K562 (cell line): Measurements from ENCODE around the gene NEMP1. TPM values are rescaled to one million over a fixed set of nuclear protein-coding genes. Genes with fewer than 3 reads are reported as not detected.

Source experiments
- ATAC-seq: fragments of 200-7000 bp; cut with Tn5 transposase; 3 replicates; pipeline ENCODE4 v1.9.1; 2020; ENCODE audit warnings: moderate library complexity
- BruUV-seq: library from RNA; stranded (reverse); fragments of 400-500 nt; replicated peaks from 2 replicates; lab custom pipeline; 2021; lab: Mats Ljungman, UMichigan
- CTCF ChIA-PET: fragments of 300-600 bp; formaldehyde crosslinking; extraction: SDS; loops from one replicate; lab custom pipeline; 2021; ENCODE audit warnings: low intra/inter-chr PET ratio; lab: Yijun Ruan, JAX
- POLR2A ChIA-PET: fragments of 300-600, 350-650 bp; sonication (Branson Sonifier 250); formaldehyde crosslinking; extraction: SDS; loops from one replicate; lab custom pipeline; 2021; ENCODE audit warnings: antibody characterized with exemption, inconsistent platforms; lab: Yijun Ruan, JAX
- DNase-seq, 4 experiments: peaks; one replicate each; pipeline versions ENCODE4 v3.0.0 to v3.0.0-alpha.2; 2011 to 2018; ENCODE audit warnings: low spot score in 3 of 4, mixed read lengths in 3 of 4; ENCODE audit errors: extremely low read depth in 1 of 4
- FAIRE-seq: peaks from 2 replicates; lab custom pipeline; 2011; peaks lifted over from hg19 to GRCh38; lab: Jason Lieb, UNC
- H2AFZ ChIP-seq: 2 replicates; pipeline ENCODE4 v1.6.0; 2011; ENCODE audit warnings: low read depth, low read length, control low read depth, inconsistent platforms
- H3K27ac ChIP-seq: fragments of 200-600 bp; 3 replicates; pipeline ENCODE4 v1.8.0; 2011; ENCODE audit warnings: low read depth, mild to moderate bottlenecking, control low read depth, inconsistent platforms, low read length, moderate library complexity, mixed read lengths; ENCODE audit errors: extremely low read depth
- H3K27me3 ChIP-seq, 2 experiments: fragments of 300-600 bp in 1 of 2; 2 replicates in 1 of 2; 3 replicates in 1 of 2; pipeline versions ENCODE4 v1.6.0 to v1.8.0; 2011; ENCODE audit warnings: inconsistent platforms in 2 of 2, low read length in 2 of 2, mild to moderate bottlenecking in 1 of 2, mixed read lengths in 1 of 2, moderate library complexity in 1 of 2; ENCODE audit not compliant: control insufficient read depth in 2 of 2, insufficient read depth in 2 of 2
- H3K36me3 ChIP-seq: fragments of 300-600 bp; 3 replicates; pipeline ENCODE4 v1.8.0; 2011; ENCODE audit warnings: mild to moderate bottlenecking, low read length, inconsistent platforms; ENCODE audit not compliant: control insufficient read depth, insufficient read depth
- H3K4me1 ChIP-seq, 2 experiments: fragments of 200-600 bp in 1 of 2; replicated peaks in 1 of 2; 2 replicates in 1 of 2; 3 replicates in 1 of 2; pipeline versions ENCODE4 v1.5.1 to v1.8.0; 2011; ENCODE audit warnings: inconsistent platforms in 2 of 2, low read length in 2 of 2, mild to moderate bottlenecking in 1 of 2, mixed read lengths in 1 of 2, moderate library complexity in 1 of 2; ENCODE audit not compliant: control insufficient read depth in 2 of 2, insufficient read depth in 2 of 2
- H3K4me2 ChIP-seq: 2 replicates; pipeline ENCODE4 v1.6.1; 2011; ENCODE audit warnings: low read length, control low read depth, inconsistent platforms, mixed read lengths; ENCODE audit not compliant: insufficient read depth
- H3K4me3 ChIP-seq: fragments of 200-600 bp; sonication (generic), shearing (Covaris generic); 2 replicates; pipeline ENCODE4 v1.5.1; 2016; ENCODE audit warnings: control low read depth, inconsistent platforms
- H3K79me2 ChIP-seq: fragments of 200-600 bp; 3 replicates; pipeline ENCODE4 v1.8.0; 2011; ENCODE audit warnings: low read length, inconsistent platforms; ENCODE audit not compliant: control insufficient read depth, insufficient read depth
- H3K9ac ChIP-seq, 2 experiments: 2 replicates each; pipeline versions ENCODE4 v1.6.0 to v1.6.1; 2011; ENCODE audit warnings: low read depth in 2 of 2, low read length in 2 of 2, control low read depth in 1 of 2, inconsistent platforms in 1 of 2, mild to moderate bottlenecking in 1 of 2, mixed read lengths in 1 of 2; ENCODE audit not compliant: insufficient read depth in 1 of 2
- H3K9me1 ChIP-seq: one replicate; pipeline ENCODE4 v1.6.0; 2011; ENCODE audit warnings: inconsistent platforms, mild to moderate bottlenecking, low read length, moderate library complexity; ENCODE audit not compliant: control insufficient read depth, insufficient read depth
- H3K9me3 ChIP-seq: replicated peaks from 2 replicates; pipeline ENCODE4 v1.5.1; 2011; ENCODE audit warnings: low read depth, low read length, inconsistent platforms; ENCODE audit not compliant: control insufficient read depth, insufficient read depth
- H4K20me1 ChIP-seq: replicated peaks from 2 replicates; pipeline ENCODE4 v1.6.1; 2011; ENCODE audit warnings: low read length, inconsistent platforms, mixed read lengths; ENCODE audit not compliant: control insufficient read depth, insufficient read depth
- ATF7 ChIP-seq: fragments of 450-650 bp; IDR thresholded peaks from 2 replicates; pipeline ENCODE4 v1.7.1; 2014; ENCODE audit warnings: mild to moderate bottlenecking, moderate library complexity
- BACH1 ChIP-seq: fragments of 200-800 bp; sonication (Bioruptor generic); IDR thresholded peaks from 2 replicates; pipeline ENCODE4 v1.6.1; 2016; ENCODE audit warnings: missing genetic modification characterization, missing compliant biosample characterization
- BRCA1 ChIP-seq, 2 experiments: fragments of 450-650 bp in 1 of 2; sonication (generic) in 1 of 2; formaldehyde crosslinking in 1 of 2; IDR thresholded peaks; 2 replicates each; pipeline versions ENCODE4 v1.5.0 to v1.6.1; 2017 to 2020; ENCODE audit warnings: mild to moderate bottlenecking in 1 of 2, missing genetic modification reagents in 1 of 2
- E2F8 ChIP-seq: fragments of 450-650 bp; IDR thresholded peaks from 2 replicates; pipeline ENCODE4 v1.7.1; 2018; ENCODE audit warnings: mild to moderate bottlenecking, low read depth; ENCODE audit not compliant: partially characterized antibody
- HDGF ChIP-seq: fragments of 450-650 bp; IDR thresholded peaks from 2 replicates; pipeline ENCODE4 v1.6.1; 2016
- HEY1 ChIP-seq: fragments of 250-450 bp; sonication (Bioruptor Pico); IDR thresholded peaks from 2 replicates; pipeline ENCODE4 v1.5.0; 2020; ENCODE audit warnings: mild to moderate bottlenecking, moderate library complexity, borderline replicate concordance
- JUND ChIP-seq, 2 experiments: IDR thresholded peaks; 2 replicates in 1 of 2; 3 replicates in 1 of 2; pipeline ENCODE4 v1.6.1; 2011; ENCODE audit warnings: borderline replicate concordance in 2 of 2, low read depth in 2 of 2, low read length in 2 of 2, improper control_type of control experiment in 1 of 2, missing biosample characterization in 1 of 2, missing genetic modification characterization in 1 of 2, missing genetic modification reagents in 1 of 2
- MAFK ChIP-seq: IDR thresholded peaks from 2 replicates; pipeline ENCODE4 v1.6.1; 2011; ENCODE audit warnings: low read length, improper control_type of control experiment
- MTA3 ChIP-seq: fragments of 450-650 bp; formaldehyde crosslinking; IDR thresholded peaks from 2 replicates; pipeline ENCODE4 v1.6.1; 2017; ENCODE audit warnings: mild to moderate bottlenecking, borderline replicate concordance
- PATZ1 ChIP-seq: fragments of 250-450 bp; sonication (Bioruptor Pico); IDR thresholded peaks from 2 replicates; pipeline ENCODE4 v1.5.0; 2020; ENCODE audit warnings: mild to moderate bottlenecking, borderline replicate concordance
- RBM34 ChIP-seq: fragments of 200-400 bp; formaldehyde crosslinking; IDR thresholded peaks from 2 replicates; pipeline ENCODE4 v1.6.1; 2018; ENCODE audit warnings: low read length, borderline replicate concordance; ENCODE audit not compliant: insufficient read depth
- SMARCA4 ChIP-seq: fragments of 450-650 bp; IDR thresholded peaks from 2 replicates; pipeline ENCODE4 v1.6.1; 2016
- VEZF1 ChIP-seq: fragments of 200-800 bp; sonication (Bioruptor generic); IDR thresholded peaks from 2 replicates; pipeline ENCODE4 v1.6.1; 2017; ENCODE audit warnings: missing genetic modification characterization, missing compliant biosample characterization
- ZNF253 ChIP-seq: fragments of 250-450 bp; sonication (Bioruptor Pico); conservative IDR thresholded peaks from 2 replicates; pipeline ENCODE4 v1.6.1; 2021; ENCODE audit warnings: mild to moderate bottlenecking
- ZNF311 ChIP-seq: fragments of 250-450 bp; sonication (Bioruptor Pico); IDR thresholded peaks from 2 replicates; pipeline ENCODE4 v1.4.0; 2020; ENCODE audit warnings: mild to moderate bottlenecking, moderate library complexity
- WGBS: fragments of 100-300 bp; shearing (Covaris generic); methylation state at CpG from one replicate; pipeline ENCODE4 v1.1.6; 2016; ENCODE audit warnings: low coverage, mixed read lengths; ENCODE audit not compliant: insufficient coverage; ENCODE audit errors: missing lambda C conversion rate; 5-methylcytosine and 5-hydroxymethylcytosine counted together
- in situ Hi-C: fragments of 300-500 bp; cut with MboI; formaldehyde crosslinking; loops from 4 replicates; pipeline ENCODE4 v1.15.0; 2018; ENCODE audit warnings: inconsistent platforms, mixed read lengths
- intact Hi-C: fragments of 100-400 bp; cut with micrococcal nuclease; formaldehyde crosslinking; loops from 2 replicates; pipeline ENCODE4 v1.14.2; 2022
- polyA plus RNA-seq, 8 experiments: library from polyadenylated mRNA; depleted of rRNA in 4 of 8; stranded (reverse) in 5 of 8; unstranded in 3 of 8; fragments of >200 nt; fragmentation: Nextera tagmentation in 2 of 8; fragmentation: Illumina TruSeq in 1 of 8; extraction: Ambion mirVana in 2 of 8; extraction: Trizol in 1 of 8; gene quantifications; 2 replicates each; pipeline versions ENCODE4 v1.2.1 to v1.2.3, GENCODE V29; 2011 to 2014; ENCODE audit warnings: inconsistent platforms in 1 of 8, missing spikeins in 1 of 8
- total RNA-seq, 7 experiments: library from RNA; depleted of rRNA in 6 of 7; stranded (reverse); fragments of >200 nt in 6 of 7; fragmentation: Illumina TruSeq in 2 of 7; extraction: Trizol in 2 of 7; gene quantifications; 2 replicates each; pipeline versions ENCODE4 v1.2.1 to v1.2.3, GENCODE V29; 2011 to 2021; ENCODE audit warnings: low replicate concordance in 1 of 7

The NEMP1 gene
- total and polyA plus RNA-seq, 9 of the 15 experiments (the other 6 are each of a cell fraction or from before 2014, with no cell fraction given) = 9.5 to 82.2 (median 41.2) TPM

GRCh38 chr12:57069523-57069922, 9.1 kb downstream of the NEMP1 start:
- WGBS = 38% methylated on average over 3 of the region's 3 CpGs
- DNase-seq = peak; percentile 43 to 84 (median 50)
- Histone ChIP-seq H3K9me3 (no peaks in the 10 kb centered on the region), H3K9me1 (no peaks in the 10 kb centered on the region), H3K27me3 (no peaks in the 10 kb centered on the region), H3K4me2 (no peak overlapping the region), H3K4me3 (no peak overlapping the region), H3K36me3 (peaks cover 77% of the 10 kb centered on the region), H3K9ac (0 out of 4 replicates have a peak overlapping the region, but pooled peaks of 1 of the 2 experiments have one; percentile 0), H3K4me1 (peaks cover 0 to 7% of the 10 kb centered on the region in 2 experiments; a peak in 1 of 5 replicates), H4K20me1 (no peaks in the 10 kb centered on the region), H3K27ac (no peak overlapping the region), H3K79me2 (peaks cover 8% of the 10 kb centered on the region), H2AFZ (no peak overlapping the region)
- in situ Hi-C loops = loop anchor here (5.0 to 10.0 kb wide), 3 partner anchors 43 to 315 kb away; partner anchors contain the start of genes PRIM1 and STAT6
- BruUV-seq = no TSS peak
- POLR2A ChIA-PET = interaction anchor here (0.7 to 3.4 kb wide), 6 partner anchors 9 to 42 kb away, joined by 3 to 29 read pairs (median 6); partner anchors contain the start of genes NEMP1 and STAT6
- CTCF ChIA-PET = interaction anchor here (1.2 to 4.5 kb wide), 7 partner anchors 18 to 113 kb away, joined by 3 to 73 read pairs (median 9); partner anchors contain the start of gene STAT6
- FAIRE-seq = peak; percentile 93
- intact Hi-C loops = loop anchor here (1.0 to 2.0 kb wide), 3 partner anchors 24 to 113 kb away; no protein-coding TSS in a partner anchor
- peak; percentile 97 for ATAC-seq
- peak; percentile 15 for TF ChIP-seq E2F8
- peak; percentile 54 for TF ChIP-seq VEZF1
- peak; percentile 44; the same call in 1 of the 2 replicates for TF ChIP-seq MAFK
- no peak for TF ChIP-seq ZNF311 (CRISPR knock-in tag)
- TF ChIP-seq ZNF253 (CRISPR knock-in tag) = no peak
- peak; percentile 56 for TF ChIP-seq JUND (IDR thresholded peaks at IDR 0.05; ENCODE audit: borderline replicate concordance, low read depth, low read length)
- peak; percentile 23; the same call in 1 of the 3 replicates for TF ChIP-seq JUND (tag; IDR thresholded peaks at IDR 0.05; ENCODE audit: borderline replicate concordance, low read depth, low read length)
- peak; percentile 86 for TF ChIP-seq HDGF
- TF ChIP-seq PATZ1 = no peak
- TF ChIP-seq BACH1 (tag) = no peak
- peak; percentile 9; the same call in 1 of the 2 replicates for TF ChIP-seq ATF7
- no peak for TF ChIP-seq RBM34
- TF ChIP-seq BRCA1 (IDR thresholded peaks at IDR 0.05) = no peak
- TF ChIP-seq BRCA1 (CRISPR knock-in tag; IDR thresholded peaks at IDR 0.05) = no peak
- peak; percentile 32; the same call in 1 of the 2 replicates for TF ChIP-seq HEY1 (CRISPR knock-in tag)
- TF ChIP-seq SMARCA4 = no peak
- 0 out of 2 replicates have a peak, but pooled peaks have one; percentile 38 for TF ChIP-seq MTA3
